NT2/D1 (cell line): ENCODE data around the gene SMAD6.

Source experiments
- DNase-seq: peaks from one replicate; pipeline ENCODE4 v3.0.0-alpha.2; 2011; ENCODE audit warnings: low read depth, low spot score
- H3K27me3 ChIP-seq: 2 replicates; pipeline ENCODE4 v1.6.0; 2011; ENCODE audit warnings: mild to moderate bottlenecking; ENCODE audit not compliant: insufficient read length, insufficient read depth
- H3K36me3 ChIP-seq: 2 replicates; pipeline ENCODE4 v1.6.1; 2011; ENCODE audit warnings: mild to moderate bottlenecking, low read length, mixed read lengths; ENCODE audit not compliant: insufficient read depth, insufficient read length
- H3K4me1 ChIP-seq: 2 replicates; pipeline ENCODE4 v1.5.1; 2011; ENCODE audit not compliant: insufficient read depth, insufficient read length
- H3K4me3 ChIP-seq: 2 replicates; pipeline ENCODE4 v1.5.1; 2011; ENCODE audit warnings: low read depth; ENCODE audit not compliant: insufficient read length
- H3K9ac ChIP-seq: 2 replicates; pipeline ENCODE4 v1.6.0; 2011; ENCODE audit warnings: low read depth; ENCODE audit not compliant: insufficient read length
- H3K9me3 ChIP-seq: 2 replicates; pipeline ENCODE4 v1.5.1; 2011; ENCODE audit warnings: mild to moderate bottlenecking, low read length; ENCODE audit not compliant: insufficient read depth
- SUZ12 ChIP-seq: IDR thresholded peaks from 2 replicates; pipeline ENCODE4 v1.6.1; 2011; ENCODE audit not compliant: insufficient read length, insufficient read depth; ENCODE audit errors: extremely low read depth
- YY1 ChIP-seq: IDR thresholded peaks from 2 replicates; pipeline ENCODE4 v1.6.1; 2011; ENCODE audit not compliant: insufficient read length, insufficient read depth
- ZNF274 ChIP-seq: IDR thresholded peaks from 2 replicates; pipeline ENCODE4 v1.6.1; 2011; ENCODE audit warnings: mild to moderate bottlenecking, low read depth, low read length

The SMAD6 gene

GRCh38 chr15:66829551-66830121 is 127.6 kb downstream of the SMAD6 start:
- no peaks in the 10 kb centered on the region for H3K27me3 ChIP-seq
- no peaks in the 10 kb centered on the region for H3K36me3 ChIP-seq
- no peak for TF ChIP-seq YY1
- no peak for TF ChIP-seq ZNF274
- no peak for TF ChIP-seq SUZ12
- H3K4me1 ChIP-seq, result peaks cover 18% of the 10 kb centered on the region
- H3K9me3 ChIP-seq, result no peaks in the 10 kb centered on the region
- H3K4me3 ChIP-seq, result no peak overlapping the region
- H3K9ac ChIP-seq, result no peak overlapping the region
- DNase-seq, result no peak

- DNase-seq, result no peak
- no peak for TF ChIP-seq YY1
- H3K4me1 ChIP-seq, result peaks cover 21% of the 10 kb centered on the region
- no peak overlapping the region for H3K4me3 ChIP-seq
- H3K9ac ChIP-seq, result no peak overlapping the region
- H3K9me3 ChIP-seq, result no peaks in the 10 kb centered on the region
- H3K36me3 ChIP-seq, result no peaks in the 10 kb centered on the region
- H3K27me3 ChIP-seq, result no peaks in the 10 kb centered on the region
Observed at GRCh38 chr15:66830358-66830757, 128.3 kb downstream of the SMAD6 start.

DNA sequence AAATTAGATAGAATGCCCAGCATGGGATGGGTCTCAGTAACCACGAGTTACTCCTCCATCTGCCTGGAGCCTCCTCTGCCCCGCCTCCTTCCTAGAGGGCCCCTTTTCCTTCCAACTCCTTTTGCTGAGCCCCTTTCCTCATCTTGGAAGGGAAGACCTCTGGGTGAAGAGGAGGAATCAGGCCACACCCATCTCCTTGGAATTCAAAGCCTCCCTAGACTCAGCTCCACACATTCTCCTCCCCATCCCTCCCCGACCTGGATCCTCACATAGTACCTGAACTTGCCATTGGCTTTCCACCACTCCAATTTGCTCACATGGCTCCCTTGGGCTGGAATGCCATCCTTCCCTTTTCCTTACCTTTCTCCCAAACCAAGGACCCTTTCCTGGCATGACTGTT is 128.8 kb downstream of the SMAD6 start:
- TF ChIP-seq ZNF274 (no peak), YY1 (no peak), SUZ12 (no peak)
- H3K9ac ChIP-seq, result no peak overlapping the region
- no peak for DNase-seq
- H3K9me3 ChIP-seq, result no peaks in the 10 kb centered on the region
- H3K4me3 ChIP-seq, result no peak overlapping the region
- no peaks in the 10 kb centered on the region for H3K27me3 ChIP-seq
- no peaks in the 10 kb centered on the region for H3K36me3 ChIP-seq
- peaks cover 25% of the 10 kb centered on the region for H3K4me1 ChIP-seq

- H3K9me3 ChIP-seq, result no peaks in the 10 kb centered on the region
Observed at GRCh38 chr15:66831289-66831688, 129.3 kb downstream of the SMAD6 start.

DNA sequence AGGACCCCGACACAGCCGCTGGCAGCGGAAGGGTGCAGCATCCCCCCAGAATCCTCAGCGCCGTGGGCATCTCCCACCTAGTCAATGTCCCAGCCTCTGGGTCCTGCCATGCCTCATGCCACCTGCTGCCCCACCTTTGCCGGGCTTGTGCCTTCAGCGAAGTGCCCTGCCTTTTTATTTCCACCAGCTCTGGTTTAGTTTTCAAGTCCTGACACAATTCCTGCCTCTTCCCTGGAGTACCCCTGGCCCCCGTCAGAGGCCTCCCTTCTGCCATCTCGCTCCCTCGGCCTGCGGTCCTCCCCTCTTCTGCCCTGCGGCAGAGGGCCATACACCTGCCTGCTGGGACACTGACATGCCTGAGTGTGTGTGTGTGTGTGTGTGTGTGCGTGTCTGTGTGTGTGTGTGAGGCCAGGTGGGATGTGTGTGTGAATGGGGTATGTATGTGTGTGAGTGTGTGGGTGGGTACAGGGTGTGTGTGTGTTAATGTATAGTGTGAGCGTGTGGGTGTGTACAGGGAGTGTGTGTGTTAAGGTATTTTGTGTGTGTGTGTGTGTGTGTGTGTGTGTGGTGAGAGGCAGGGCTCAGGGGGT is 129.9 kb downstream of the SMAD6 start:
- no peak for DNase-seq
- no peak overlapping the region for H3K9ac ChIP-seq
- no peaks in the 10 kb centered on the region for H3K9me3 ChIP-seq
- no peaks in the 10 kb centered on the region for H3K27me3 ChIP-seq
- TF ChIP-seq YY1 (no peak), SUZ12 (no peak), ZNF274 (no peak)
- no peak overlapping the region for H3K4me3 ChIP-seq
- peaks cover 22% of the 10 kb centered on the region for H3K4me1 ChIP-seq
- no peaks in the 10 kb centered on the region for H3K36me3 ChIP-seq

More at GRCh38 chr15:66831289-66831688, 129.3 kb downstream of the SMAD6 start:
- Histone ChIP-seq H3K36me3 (no peaks in the 10 kb centered on the region), H3K27me3 (no peaks in the 10 kb centered on the region), H3K4me3 (no peak overlapping the region), H3K4me1 (peaks cover 26% of the 10 kb centered on the region), H3K9ac (no peak overlapping the region)
- no peak for TF ChIP-seq ZNF274
- no peak for TF ChIP-seq YY1
- TF ChIP-seq SUZ12, result no peak
- DNase-seq, result no peak
